Esophagus muscularis mucosa (tissue), 4 donors: Measurements from ENCODE around the gene ARID1B. TPM values are rescaled to one million over a fixed set of nuclear protein-coding genes. Genes with fewer than 3 reads are reported as not detected.

Experiments
- DNase-seq: peaks from one replicate; pipeline ENCODE4 v3.0.0-alpha.2; 2017; ENCODE audit errors: extremely low spot score
- H3K27ac ChIP-seq, 4 donors: fragments of 200-600 bp; sonication (generic); replicated peaks in 1 of 4; 1 replicate in 3 of 4; 2 replicates in 1 of 4; pipeline ENCODE4 v1.5.1; 2016 to 2019; ENCODE audit warnings: mild to moderate bottlenecking in 1 of 4
- H3K27me3 ChIP-seq, 4 donors: fragments of 200-600 bp; sonication (generic); one replicate each; pipeline versions ENCODE4 v1.5.1 to v1.6.0; 2016 to 2019
- H3K36me3 ChIP-seq, 4 donors: fragments of 200-600 bp; sonication (generic); one replicate each; pipeline ENCODE4 v1.5.1; 2016 to 2019
- H3K4me1 ChIP-seq, 4 donors: fragments of 200-600 bp; sonication (generic); one replicate each; pipeline ENCODE4 v1.5.1; 2016 to 2019
- H3K4me3 ChIP-seq, 4 donors: fragments of 200-600 bp; sonication (generic); 1 replicate in 2 of 4; 2 replicates in 2 of 4; pipeline ENCODE4 v1.5.1; 2016 to 2019; ENCODE audit warnings: mild to moderate bottlenecking in 4 of 4, moderate library complexity in 1 of 4
- H3K9me3 ChIP-seq, 4 donors: fragments of 200-600 bp; sonication (generic); 1 replicate in 3 of 4; 2 replicates in 1 of 4; pipeline ENCODE4 v1.5.1; 2016 to 2019
- EP300 ChIP-seq: sonication (generic); formaldehyde crosslinking; IDR thresholded peaks from one replicate; pipeline ENCODE4 v1.6.1; 2017; ENCODE audit warnings: antibody characterized with exemption
- POLR2A ChIP-seq: fragments of 450-650 bp; IDR thresholded peaks from one replicate; pipeline ENCODE4 v1.6.1; 2017; ENCODE audit warnings: antibody characterized with exemption, moderate library complexity, mild to moderate bottlenecking, low read depth
- POLR2AphosphoS5 ChIP-seq, 2 donors: sonication (generic); formaldehyde crosslinking; IDR thresholded peaks; one replicate each; pipeline ENCODE4 v1.6.1; 2017; ENCODE audit warnings: antibody characterized with exemption in 2 of 2
- WGBS: methylation state at CpG from one replicate; pipeline ENCODE4 v1.1.5; 2018; 5-methylcytosine and 5-hydroxymethylcytosine counted together
- intact Hi-C: fragments of 100-400 bp; cut with DNase I; formaldehyde crosslinking; loops from one replicate; pipeline ENCODE4 v1.15.1; 2023
- total RNA-seq, 4 donors: library from RNA; depleted of rRNA; stranded (reverse); fragments of >200 nt; gene quantifications; one replicate each; pipeline versions ENCODE4 v1.1.0 to v1.2.1, GENCODE V29; 2016
- TF ChIP-seq, protein P1 (sequence below), 3 experiments: fragments of 200-600 bp in 2 of 3; fragments of 450-650 bp in 1 of 3; sonication (generic) in 2 of 3; IDR thresholded peaks; one replicate each; pipeline ENCODE4 v1.5.1; 2017 to 2019; ENCODE audit warnings: antibody characterized with exemption in 3 of 3, mild to moderate bottlenecking in 2 of 3, moderate library complexity in 1 of 3

The ARID1B gene
- total RNA-seq, 4 donors from 2014 or later, result 55.0 to 87.2 (median 72.7) TPM

GRCh38 chr6:156833755-156834154 lies 56.6 kb downstream of the ARID1B start:
- TF ChIP-seq POLR2AphosphoS5 (IDR thresholded peaks at IDR 0.05), result no peak
- TF ChIP-seq, protein P1, sequence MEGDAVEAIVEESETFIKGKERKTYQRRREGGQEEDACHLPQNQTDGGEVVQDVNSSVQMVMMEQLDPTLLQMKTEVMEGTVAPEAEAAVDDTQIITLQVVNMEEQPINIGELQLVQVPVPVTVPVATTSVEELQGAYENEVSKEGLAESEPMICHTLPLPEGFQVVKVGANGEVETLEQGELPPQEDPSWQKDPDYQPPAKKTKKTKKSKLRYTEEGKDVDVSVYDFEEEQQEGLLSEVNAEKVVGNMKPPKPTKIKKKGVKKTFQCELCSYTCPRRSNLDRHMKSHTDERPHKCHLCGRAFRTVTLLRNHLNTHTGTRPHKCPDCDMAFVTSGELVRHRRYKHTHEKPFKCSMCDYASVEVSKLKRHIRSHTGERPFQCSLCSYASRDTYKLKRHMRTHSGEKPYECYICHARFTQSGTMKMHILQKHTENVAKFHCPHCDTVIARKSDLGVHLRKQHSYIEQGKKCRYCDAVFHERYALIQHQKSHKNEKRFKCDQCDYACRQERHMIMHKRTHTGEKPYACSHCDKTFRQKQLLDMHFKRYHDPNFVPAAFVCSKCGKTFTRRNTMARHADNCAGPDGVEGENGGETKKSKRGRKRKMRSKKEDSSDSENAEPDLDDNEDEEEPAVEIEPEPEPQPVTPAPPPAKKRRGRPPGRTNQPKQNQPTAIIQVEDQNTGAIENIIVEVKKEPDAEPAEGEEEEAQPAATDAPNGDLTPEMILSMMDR (IDR thresholded peaks at IDR 0.05), result no peak
- TF ChIP-seq EP300, result no peak
- TF ChIP-seq POLR2A, result no peak
- 14% methylated on average over 1 of the region's 1 CpG for WGBS
- Histone ChIP-seq H3K36me3 (peaks cover 0 to 17% (median 2%) of the 10 kb centered on the region in 4 donors), H3K4me3 (no peak overlapping the region), H3K27ac (no peak overlapping the region), H3K9me3 (no peaks in the 10 kb centered on the region), H3K27me3 (no peaks in the 10 kb centered on the region), H3K4me1 (peaks cover 35 to 51% (median 45%) of the 10 kb centered on the region in 4 donors)
- DNase-seq, result no peak
- intact Hi-C loops, result no loop called here

GRCh38 chr6:156839129-156839528 lies 62.0 kb downstream of the ARID1B start:
- TF ChIP-seq POLR2A (no peak), POLR2AphosphoS5 (IDR thresholded peaks at IDR 0.05) (no peak), EP300 (no peak)
- TF ChIP-seq, protein P1 (IDR thresholded peaks at IDR 0.05), result no peak
- Histone ChIP-seq H3K4me3 (no peak overlapping the region), H3K4me1 (peaks cover 35 to 71% (median 59%) of the 10 kb centered on the region in 4 donors), H3K9me3 (no peaks in the 10 kb centered on the region), H3K27ac (no peak overlapping the region), H3K27me3 (no peaks in the 10 kb centered on the region), H3K36me3 (peaks cover 0 to 6% (median 0%) of the 10 kb centered on the region in 4 donors)
- WGBS, result 85% methylated on average over 2 of the region's 2 CpGs
- intact Hi-C loops, result no loop called here
- DNase-seq, result no peak

- no peak for DNase-seq
- H3K27me3 ChIP-seq, result no peaks in the 10 kb centered on the region
- WGBS, result 73% methylated on average over 9 of the region's 9 CpGs
- H3K9me3 ChIP-seq, result no peaks in the 10 kb centered on the region
- intact Hi-C loops, result no loop called here
- H3K4me3 ChIP-seq, result no peak overlapping the region
- TF ChIP-seq POLR2A (no peak), EP300 (no peak), POLR2AphosphoS5 (IDR thresholded peaks at IDR 0.05) (no peak)
- TF ChIP-seq, protein P1 (IDR thresholded peaks at IDR 0.05), result no peak
- peaks cover 0 to 6% (median 0%) of the 10 kb centered on the region in 4 donors for H3K36me3 ChIP-seq
- peaks cover 40 to 71% (median 62%) of the 10 kb centered on the region in 4 donors for H3K4me1 ChIP-seq
- H3K27ac ChIP-seq, result no peak overlapping the region
Observed at GRCh38 chr6:156839591-156840001, 62.4 kb downstream of the ARID1B start.

- intact Hi-C loops, result no loop called here
- H3K36me3 ChIP-seq, result peaks cover 0 to 6% (median 0%) of the 10 kb centered on the region in 4 donors
- 79% methylated on average over 7 of the region's 8 CpGs for WGBS
- TF ChIP-seq EP300, result no peak
- TF ChIP-seq POLR2A, result no peak
- no peak for TF ChIP-seq POLR2AphosphoS5 (IDR thresholded peaks at IDR 0.05)
- peaks cover 45 to 75% (median 67%) of the 10 kb centered on the region in 4 donors for H3K4me1 ChIP-seq
- no peak overlapping the region for H3K27ac ChIP-seq
- no peaks in the 10 kb centered on the region for H3K9me3 ChIP-seq
- H3K27me3 ChIP-seq, result no peaks in the 10 kb centered on the region
- H3K4me3 ChIP-seq, result no peak overlapping the region
- no peak for DNase-seq
Observed at GRCh38 chr6:156840136-156840535, 63.0 kb downstream of the ARID1B start.

- no peaks in the 10 kb centered on the region for H3K9me3 ChIP-seq
- peaks cover 0 to 6% (median 0%) of the 10 kb centered on the region in 4 donors for H3K36me3 ChIP-seq
- no peak overlapping the region for H3K27ac ChIP-seq
- intact Hi-C loops, result no loop called here
- TF ChIP-seq POLR2AphosphoS5 (IDR thresholded peaks at IDR 0.05), result no peak
- no peak for TF ChIP-seq POLR2A
- TF ChIP-seq, protein P1 (IDR thresholded peaks at IDR 0.05), result no peak
- TF ChIP-seq EP300, result no peak
- H3K4me3 ChIP-seq, result no peak overlapping the region
- 92% methylated on average over 2 of the region's 2 CpGs for WGBS
- no peak for DNase-seq
- H3K4me1 ChIP-seq, result peaks cover 50 to 79% (median 72%) of the 10 kb centered on the region in 4 donors
- no peaks in the 10 kb centered on the region for H3K27me3 ChIP-seq
Observed at GRCh38 chr6:156840606-156841005, 63.4 kb downstream of the ARID1B start.
